WTC11 (cell line): ENCODE data around the gene EPB41L4B.

Experiments
- CTCF ChIP-seq: fragments of 200-600 bp; IDR thresholded peaks from 2 replicates; pipeline ENCODE4 v1.8.0; 2022; ENCODE audit warnings: antibody characterized with exemption
- HMGXB4 ChIP-seq: sonication (generic); formaldehyde crosslinking; IDR thresholded peaks from 2 replicates; pipeline ENCODE4 v1.8.1; 2023; ENCODE audit warnings: mild to moderate bottlenecking, moderate library complexity, missing genetic modification reagents
- MAX ChIP-seq: sonication (generic); formaldehyde crosslinking; IDR thresholded peaks from 2 replicates; pipeline ENCODE4 v1.8.0; 2022; ENCODE audit warnings: mild to moderate bottlenecking, missing genetic modification reagents
- PREB ChIP-seq: sonication (generic); formaldehyde crosslinking; IDR thresholded peaks from 2 replicates; pipeline ENCODE4 v1.8.1; 2022; ENCODE audit warnings: mild to moderate bottlenecking, missing genetic modification reagents, moderate library complexity, borderline replicate concordance
- TEAD4 ChIP-seq: sonication (generic); formaldehyde crosslinking; IDR thresholded peaks from 2 replicates; pipeline ENCODE4 v1.8.0; 2022; ENCODE audit warnings: mild to moderate bottlenecking, missing genetic modification reagents

- TF ChIP-seq CTCF (no peak), TEAD4 (CRISPR knock-in tag) (no peak), HMGXB4 (CRISPR knock-in tag) (no peak), PREB (no peak), MAX (no peak)
Observed at GRCh38 chr9:109150925-109151545, 169.8 kb downstream of the EPB41L4B start.
